ENCODE measurements around the gene USP16.
A peak's percentile ranks its signal among the peaks of the same experiment; 100 is the strongest.

USP16 gene

DNA sequence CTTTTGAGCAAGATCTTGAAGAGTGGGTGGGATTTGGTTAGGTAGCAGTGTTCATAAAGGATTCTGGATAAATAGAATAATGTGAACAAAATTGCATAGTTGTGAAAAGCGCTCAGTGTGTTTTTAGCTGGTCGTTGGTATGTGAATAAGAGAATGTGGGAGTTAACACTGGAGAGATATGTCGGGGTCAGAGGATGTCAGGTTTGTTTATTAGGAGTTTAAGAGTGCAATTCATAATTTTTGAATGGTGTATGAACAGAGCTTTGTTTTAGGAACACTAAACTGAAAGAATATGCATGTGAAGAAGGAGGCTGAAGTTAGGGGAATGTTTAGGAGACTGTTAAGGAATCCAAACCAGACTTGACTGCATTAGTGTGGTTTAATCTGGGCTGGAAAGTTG, 9.4 kb downstream of the USP16 start:
- DNase-seq = no peak

DNA sequence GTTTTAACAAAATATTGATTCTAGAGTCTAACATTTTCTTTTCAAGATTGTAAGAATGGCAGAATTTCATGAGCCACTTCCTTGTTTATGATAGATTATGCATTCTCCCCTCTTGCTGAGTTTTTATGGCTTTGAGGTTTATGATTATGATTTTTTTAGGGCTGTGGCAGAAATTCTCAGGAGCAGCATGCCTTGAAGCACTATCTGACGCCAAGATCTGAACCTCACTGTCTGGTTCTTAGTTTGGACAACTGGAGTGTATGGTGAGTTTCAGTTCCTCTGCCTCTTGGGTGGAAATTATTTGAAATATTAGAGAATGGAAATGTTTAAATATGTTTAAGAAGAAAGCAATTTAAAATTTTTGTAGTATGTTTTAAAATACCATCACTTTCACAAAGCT, 10.2 kb downstream of the USP16 start:
- DNase-seq = no peak

DNA sequence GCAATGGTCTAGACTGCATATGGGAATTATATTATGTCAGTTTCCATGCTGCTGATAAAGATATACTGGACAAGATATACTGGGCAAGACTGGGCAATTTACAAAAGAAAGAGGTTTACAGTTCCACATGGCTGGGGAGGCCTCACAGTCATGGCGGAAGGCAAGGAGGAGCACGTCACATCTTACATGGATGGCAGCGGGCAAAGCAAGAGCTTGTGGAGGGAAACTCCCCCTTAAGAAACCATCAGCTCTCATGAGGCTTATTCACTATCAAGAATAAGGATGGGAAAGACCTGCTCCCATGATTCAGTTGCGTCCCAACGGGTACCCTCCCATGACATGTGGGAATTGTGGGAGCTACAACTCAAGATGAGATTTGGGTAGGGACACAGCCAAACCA, 27.8 kb downstream of the USP16 start:
- no peak for DNase-seq

DNA sequence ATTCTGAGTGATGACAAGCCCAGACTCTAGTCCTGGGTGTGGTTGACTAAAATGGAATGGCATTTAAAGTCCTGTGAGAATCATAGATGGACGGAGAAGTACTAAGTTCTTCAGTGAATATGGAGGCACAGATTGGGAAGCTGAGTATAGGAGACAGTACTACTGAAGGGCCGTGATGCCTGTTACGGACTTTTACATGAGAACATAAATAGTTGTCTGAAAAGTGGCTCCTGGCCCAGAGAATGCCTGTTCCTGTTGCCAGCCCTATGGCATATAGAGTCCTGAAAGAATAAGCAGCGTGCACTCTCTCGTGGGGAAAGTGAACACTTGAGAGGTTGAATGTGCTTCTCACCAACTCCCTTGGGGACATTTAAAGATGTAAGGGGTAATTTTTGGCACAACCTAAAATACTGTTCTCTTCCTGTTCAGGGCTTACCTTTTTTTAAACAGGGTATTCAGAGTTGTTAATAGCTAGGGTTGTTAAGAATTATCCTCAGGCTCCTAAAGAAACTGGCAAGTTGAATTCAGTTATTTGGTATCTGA, 28.6 kb downstream of the USP16 start:
- no peak for DNase-seq

DNA sequence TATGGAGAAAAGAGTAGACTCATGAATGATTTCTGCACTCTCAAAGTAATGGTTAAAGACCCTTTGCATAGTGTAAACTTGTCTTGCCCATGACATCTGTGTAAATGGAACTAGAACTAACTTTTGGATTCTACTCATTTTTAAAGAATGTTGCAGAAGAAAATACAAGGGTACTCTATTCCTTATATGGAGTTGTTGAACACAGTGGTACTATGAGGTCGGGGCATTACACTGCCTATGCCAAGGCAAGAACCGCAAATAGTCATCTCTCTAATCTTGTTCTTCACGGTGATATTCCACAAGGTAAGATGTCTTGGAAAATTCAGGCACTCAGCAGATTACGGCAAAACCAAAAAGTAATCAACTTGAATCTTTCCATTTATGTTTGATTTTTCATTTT, 29.2 kb downstream of the USP16 start:
- peak; percentile 50 for DNase-seq

DNA sequence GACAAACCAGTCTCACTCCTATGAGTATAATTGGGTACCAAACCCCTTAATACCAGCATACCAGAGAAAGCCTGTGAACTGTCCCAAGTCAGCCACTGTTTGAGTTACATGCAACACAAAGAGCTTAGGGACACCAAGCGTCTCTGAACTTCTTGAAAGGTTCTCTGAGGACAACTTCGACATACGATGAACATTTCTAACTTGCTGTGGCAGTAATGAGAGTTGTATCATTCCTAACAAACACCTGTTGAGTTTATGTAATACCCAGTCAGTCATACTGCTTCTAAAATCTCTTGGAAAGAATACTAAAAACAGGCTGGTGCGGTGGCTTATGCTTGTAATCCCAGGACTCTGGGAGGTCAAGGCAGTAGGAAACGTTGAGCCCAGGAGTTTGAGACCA, 30.6 kb downstream of the USP16 start:
- DNase-seq = no peak

DNA sequence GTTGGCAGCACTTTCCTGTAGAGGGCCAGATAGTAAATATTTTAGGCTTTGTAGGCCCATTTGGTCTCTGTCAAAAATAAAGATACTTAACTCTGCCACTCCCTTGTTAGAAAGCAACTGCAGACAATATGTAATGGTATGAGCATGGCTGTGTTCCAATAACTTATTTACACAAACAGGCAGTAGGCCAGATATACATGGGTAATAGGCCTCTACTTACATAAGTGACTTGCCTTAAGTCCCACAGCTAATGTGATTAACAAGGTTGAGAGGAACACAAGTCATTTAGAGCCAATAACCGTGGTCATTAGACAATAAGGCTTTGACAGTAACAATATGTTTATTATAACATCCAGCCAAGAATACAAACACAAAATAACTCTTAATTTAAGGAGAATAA, 31.5 kb downstream of the USP16 start:
- DNase-seq = no peak

DNA sequence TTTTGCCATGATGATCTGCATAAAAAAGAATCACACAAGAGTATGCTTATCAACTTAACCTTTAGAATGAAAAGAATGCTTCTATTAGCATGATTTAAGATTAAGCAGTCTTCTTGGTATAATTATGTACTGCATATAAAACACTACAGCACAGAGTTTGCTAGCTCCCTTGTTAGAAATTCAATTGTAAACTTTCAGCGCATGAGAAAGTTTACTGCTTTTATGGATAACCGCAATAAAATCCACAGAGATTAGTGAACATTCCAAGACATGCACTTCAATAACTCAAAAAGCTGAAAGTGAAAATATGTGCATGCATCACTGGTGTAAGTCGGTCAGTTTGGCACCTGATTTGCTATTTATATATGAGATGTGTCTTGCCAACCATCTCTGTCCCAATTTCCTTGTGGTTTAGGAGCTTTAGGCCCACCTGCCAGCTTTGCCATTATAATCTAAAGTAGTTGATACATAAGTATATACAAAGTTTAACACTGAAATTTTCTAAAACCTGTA, 32.1 kb downstream of the USP16 start:
- DNase-seq = no peak

DNA sequence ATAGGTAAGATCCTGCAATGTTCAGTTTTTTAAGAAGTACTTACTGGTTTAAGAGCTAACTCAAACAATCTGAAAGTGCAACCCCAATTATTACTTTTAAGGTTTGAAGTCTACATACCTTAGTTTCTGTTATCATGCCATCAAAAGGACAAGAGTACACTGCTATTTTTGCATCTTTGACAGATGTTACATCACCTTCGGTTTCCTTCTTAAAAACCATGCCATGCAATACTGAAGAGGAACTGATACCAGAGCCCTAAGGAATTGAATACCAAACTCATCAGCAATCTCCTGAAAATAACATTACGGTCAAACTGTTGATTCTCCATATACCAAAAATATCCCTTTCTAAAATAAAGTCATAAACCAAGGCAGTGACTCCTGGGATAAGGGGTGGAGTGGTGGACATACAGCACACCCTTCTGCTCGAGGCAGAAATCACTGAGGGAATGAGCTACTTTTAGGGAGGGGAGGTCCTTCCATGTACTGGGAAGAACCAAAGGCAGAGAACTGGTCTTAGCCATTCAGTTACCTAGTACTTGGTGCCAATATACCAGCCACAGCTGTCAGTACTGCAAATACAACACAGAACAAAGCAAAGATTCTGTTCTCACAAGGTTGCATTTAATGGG, 40.5 kb downstream of the USP16 start:
- DNase-seq = no peak

DNA sequence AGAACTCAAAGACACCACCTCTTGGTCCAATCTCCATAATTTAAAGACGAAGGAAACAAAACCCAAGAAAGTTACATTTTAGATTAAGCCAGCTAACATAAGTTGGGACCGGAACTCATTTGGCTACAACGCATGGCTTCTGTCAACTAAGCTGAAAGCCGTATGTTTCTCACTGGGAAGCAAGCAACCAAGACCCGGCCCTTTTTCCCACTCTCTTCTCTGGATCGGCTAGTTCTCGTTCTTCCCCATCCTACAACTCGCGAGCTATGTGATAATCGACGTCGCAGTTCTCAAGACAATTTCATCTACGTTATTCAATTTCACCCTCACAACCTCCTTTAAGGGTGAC, 48.4 kb downstream of the USP16 start:
- peak; percentile 22 for DNase-seq

DNA sequence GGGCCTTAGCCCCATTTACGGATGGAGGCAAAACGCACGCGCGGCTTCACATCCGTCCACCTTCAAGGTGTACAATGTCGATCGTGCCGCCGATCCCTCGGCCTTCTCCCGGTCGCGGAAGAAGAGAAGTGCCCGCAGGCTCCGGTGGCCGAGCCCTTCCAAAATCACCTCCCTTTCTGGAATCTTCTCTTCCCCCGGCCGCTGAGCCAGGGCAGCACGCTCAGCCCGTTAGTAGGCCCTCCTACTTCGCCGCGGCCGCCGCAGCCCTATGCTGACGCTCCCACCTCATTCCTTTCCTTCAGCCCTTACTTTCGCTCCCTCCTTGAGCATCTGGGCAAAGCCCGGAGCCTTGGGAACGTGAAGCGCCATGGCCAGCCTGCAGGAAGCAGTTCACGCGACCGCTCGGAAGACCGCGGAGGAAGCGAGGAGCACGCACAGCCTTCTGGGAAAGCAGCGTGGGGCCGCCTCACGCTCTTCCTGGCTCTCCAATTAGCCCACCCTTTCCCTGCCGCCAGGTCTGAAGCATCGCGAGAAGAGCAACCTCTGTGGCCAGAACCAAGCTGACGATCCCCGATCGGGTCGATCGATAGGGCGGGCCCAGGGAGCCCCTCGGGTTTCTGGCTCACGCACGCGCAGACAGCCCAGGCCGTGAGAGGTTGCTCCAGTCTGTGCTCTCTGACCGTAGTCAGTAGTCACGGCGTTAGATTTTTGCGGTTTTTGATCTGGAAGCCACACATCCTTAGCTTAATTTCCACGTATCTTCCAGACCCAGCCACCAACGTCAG, 48.9 kb downstream of the USP16 start, which contains the start of gene CCT8:
Gene CCT8, minus strand, starts transcription at position 427 of the 785 bp plus-strand sequence. Its CDS starts 58 bp downstream, at position 369.
- peak; percentile 100 for DNase-seq

DNA sequence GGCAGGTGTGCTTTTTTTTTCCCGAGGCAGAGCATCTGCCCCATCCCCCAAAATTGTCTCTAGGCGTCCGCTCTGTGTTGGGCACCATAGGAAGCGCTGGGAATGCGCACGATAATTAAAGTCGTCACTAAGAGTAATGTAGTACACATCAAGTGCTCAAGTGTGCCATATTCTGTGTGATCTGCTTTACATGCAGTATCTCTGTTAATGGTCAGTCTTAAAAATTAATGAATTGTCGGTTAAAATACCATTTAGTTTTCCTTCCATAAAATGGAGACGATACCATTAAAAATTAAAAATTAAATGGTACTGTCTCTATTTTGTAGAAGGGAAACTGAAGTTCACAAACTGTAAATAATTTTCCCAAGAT, 49.5 kb downstream of the USP16 start:
- no peak for DNase-seq

DNA sequence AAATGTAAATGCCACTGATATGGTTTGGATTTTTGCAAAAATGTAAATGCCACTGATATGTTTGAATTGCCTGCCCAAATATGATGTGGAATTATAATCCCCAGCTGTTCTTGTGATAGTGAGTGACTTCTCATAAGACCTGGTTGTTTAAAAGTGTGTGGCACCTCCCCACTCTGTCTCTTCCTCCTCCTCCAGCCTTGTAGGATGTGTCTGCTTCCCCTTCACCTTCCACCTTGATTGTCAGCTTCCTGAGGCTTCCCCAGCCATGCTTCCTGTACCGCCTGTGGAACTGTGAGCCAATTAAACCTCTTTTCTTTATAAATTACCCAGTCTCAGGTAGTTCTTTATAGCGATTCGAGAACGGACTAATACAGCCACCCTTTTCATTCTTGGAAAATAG, 50.3 kb downstream of the USP16 start:
- DNase-seq = no peak

DNA sequence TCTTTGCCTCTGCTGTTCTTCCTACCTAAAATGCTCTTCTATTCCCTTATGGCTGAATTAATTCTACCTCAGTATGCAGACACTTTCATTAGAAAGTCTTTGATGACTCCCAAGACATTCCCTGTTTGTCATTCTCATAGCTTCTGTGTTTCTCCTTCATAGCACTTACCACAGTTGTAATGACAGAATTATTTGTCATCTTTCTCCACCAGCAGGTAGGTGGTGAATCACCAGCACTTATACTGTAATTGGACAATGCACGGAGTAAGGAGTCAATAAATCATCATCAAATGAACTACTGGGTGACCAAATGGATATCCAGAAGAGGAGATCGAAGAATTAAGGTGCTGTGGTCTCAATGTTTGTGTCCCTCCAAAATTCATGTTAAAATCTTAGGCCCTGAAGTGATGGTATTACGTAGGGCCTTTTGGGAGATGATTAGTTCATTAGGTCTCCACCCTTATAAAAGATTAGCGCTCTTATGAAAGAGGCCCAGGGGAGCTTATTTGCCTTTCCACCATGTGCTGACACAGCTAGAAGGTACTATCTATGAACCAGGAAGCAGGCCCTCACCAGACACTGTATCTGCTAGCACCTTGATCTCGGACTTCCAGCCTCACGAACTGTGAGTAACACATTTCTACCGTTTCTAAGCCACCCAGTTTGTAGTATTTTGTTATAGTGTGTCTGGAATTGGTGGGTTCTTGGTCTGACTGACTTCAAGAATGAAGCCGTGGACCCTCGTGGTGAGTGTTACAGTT, 51.4 kb downstream of the USP16 start:
- DNase-seq = no peak

DNA sequence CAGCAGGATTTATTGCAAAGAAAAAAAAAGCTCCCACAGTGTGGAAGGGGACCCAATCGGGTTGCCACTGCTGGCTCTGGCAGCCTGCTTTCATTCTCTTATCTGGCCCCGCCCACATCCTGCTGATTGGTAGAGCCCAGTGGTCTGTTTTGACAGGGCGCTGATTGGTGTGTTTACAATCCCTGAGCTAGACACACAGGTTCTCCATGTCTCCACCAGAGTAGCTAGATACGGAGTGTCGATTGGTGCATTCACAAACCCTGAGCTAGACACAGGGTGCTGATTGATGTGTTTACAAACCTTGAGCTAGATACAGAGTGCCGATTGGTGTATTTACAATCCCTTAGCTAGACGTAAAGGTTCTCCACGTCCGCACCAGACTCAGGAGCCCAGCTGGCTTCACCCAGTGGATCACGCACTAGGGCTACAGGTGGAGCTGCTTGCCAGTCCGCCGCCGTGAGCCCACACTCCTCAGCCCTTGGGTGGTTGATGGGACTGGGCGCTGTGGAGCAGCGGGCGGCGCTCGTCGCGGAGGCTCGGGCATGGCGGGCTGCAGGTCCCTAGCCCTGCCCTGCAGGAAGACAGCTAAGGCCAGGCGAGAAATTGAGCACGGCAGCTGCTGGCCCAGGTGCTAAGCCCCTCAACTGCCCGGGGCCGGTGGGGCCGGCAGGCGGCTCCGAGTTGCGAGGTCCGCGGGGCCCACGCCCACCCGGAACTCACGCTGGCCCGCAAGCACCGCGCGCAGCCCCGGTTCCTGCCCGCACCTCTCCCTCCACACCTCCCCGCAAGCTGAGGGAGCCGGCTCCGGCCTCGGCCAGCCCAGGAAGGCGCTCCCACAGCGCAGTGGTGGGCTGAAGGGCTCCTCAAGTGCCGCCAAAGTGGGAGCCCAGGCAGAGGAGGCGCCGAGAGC, 52.5 kb downstream of the USP16 start:
- DNase-seq = peak; percentile 37

DNA sequence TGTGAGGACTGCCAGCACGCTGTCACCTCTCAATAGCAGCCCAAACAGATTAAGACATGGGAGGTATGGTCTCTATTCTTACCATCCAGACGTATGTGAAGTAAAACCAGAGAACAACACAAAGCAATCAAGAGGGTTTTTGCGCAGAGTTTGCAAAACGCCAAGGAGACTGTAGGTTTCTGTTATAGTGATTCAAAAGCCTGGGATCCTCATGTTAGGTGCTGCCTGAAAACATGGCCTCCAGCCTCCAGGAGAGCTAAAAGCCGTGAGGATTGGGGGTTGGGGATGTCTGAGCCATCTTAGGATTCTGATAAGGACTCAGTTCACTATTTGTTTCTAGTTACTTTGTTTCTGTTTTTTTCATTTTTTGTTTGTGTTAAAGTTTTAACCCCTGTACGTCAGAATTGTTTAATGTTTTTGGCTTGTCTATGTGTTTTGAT, 53.2 kb downstream of the USP16 start:
- DNase-seq = peak; percentile 42

DNA sequence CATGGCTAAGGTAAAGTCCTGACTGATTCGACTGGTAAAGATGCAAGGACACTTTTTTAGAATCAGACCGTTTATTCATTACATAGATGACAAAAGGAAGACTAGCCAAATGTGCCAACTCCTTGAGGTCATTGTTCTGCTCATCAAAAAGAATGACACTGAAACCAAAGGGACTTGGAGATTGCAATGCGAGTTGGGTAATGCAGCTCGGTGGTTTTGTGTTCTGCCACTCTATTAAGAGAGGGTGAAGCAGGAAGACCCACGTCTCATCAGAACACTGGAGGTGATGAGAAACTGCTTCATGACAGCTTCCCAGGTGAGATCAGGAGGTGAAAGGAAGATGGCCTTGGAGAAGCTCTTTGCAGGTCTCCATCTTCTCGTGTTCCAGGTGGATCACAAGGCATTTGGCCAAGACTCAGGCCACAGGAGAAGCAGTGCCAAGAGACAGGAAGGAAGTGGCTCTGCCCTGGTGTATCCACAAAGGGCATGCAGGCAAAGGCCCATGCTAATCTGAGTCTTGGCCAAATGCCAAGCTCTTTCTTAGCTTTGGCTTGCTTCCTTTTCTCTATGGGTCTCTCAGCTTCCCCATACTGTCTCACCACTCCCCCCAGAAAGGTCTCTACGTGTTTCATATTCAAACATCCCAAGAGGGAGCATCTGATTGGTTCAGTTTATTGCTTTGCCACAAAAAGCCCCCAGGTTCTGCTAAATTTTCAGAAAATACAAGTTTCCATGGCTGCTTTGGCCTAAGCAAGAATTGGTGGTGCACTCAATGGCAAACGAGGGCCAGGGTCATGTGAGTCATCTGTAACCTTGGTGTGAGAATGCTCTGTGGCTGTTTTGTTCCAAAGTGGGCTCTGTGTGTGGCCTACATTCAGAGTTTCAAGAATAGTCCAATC, 54.6 kb downstream of the USP16 start:
- DNase-seq = no peak

DNA sequence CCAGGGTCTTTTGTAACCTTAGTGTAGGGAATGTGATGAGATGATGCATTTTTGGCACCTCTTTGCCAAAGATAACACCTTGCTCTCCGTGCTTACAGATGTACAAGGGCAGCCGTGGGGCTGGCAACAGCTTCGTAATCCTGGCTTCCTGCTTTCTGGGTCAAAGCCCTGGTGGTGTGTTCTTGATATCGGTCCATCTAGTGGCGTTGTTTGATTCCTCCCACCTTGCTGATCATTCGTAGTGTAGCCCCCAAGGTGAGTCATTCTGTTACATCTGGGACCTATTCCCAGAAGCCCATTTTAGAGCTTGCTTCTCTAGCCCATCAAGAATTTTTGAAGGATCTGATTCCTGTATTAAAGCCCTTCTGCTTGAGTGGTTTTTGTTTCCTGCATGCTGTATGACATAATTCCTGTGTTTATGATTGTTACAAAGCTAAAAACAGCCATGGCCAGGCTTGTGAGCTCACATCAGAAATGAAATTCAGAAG, 56.0 kb downstream of the USP16 start:
- no peak for DNase-seq

DNA sequence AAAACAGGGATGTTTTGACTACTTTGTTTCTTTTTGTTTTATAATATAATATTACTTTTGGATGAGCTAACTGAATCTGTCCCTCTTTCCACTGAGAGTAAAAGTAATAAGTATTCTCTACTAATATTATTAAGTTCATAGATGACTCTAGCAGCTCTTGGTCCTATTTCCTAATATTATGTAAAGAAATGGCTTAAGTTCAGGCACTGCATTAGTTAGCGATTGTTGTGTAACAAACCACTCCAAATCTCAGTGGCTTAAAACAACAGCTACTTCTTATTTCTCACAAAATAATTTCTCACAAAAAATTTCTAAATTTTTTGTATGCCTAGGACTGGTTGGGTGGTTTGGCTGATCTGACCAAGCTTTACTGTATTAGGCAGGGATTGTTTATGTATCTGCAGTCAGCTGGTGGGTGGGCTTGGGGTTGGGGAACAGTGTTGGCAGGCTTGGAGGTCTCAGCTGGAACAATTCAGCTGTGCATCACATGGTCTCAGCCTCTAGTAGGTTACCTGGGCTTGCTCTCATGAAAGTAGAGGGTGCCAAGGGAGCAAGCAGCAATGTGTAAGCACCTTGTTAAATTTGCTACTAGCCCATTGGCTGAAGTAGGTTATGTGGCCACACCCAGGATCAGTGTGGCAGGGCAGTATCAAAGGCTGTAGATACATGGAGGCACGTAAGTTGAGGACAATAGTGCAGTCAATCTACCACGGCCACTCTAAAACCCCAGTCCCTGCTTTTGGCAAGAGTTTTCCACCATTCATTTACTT, 57.8 kb downstream of the USP16 start:
- no peak for DNase-seq

DNA sequence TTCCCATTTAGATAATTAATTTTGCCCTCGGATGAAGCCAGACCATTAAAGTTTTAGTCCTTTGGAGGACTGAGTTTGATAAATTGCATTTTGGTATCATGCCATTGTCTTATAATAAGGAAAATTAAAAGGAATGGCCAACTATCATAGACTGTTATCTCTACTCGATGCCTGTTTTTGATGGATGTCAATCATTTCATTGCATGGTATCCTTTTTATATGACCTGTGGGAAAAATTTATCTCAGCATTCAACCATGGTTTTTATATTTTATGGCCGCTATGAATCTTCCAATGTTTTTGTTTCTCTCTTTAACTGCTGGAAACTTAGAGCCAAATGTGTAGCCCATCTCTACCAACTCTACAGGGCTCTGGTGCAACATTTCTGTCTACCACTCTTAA, 58.8 kb downstream of the USP16 start:
- no peak for DNase-seq

Data from fibroblast of skin of scalp (primary cell).